Sigmoid colon (tissue), 7 donors: ENCODE measurements around the gene TCF20. TPM values are rescaled to one million over a fixed set of nuclear protein-coding genes. Genes with fewer than 3 reads are reported as not detected.

Experiments
- DNase-seq: peaks from one replicate; pipeline ENCODE4 v3.0.0-alpha.2; 2019
- H3K27ac ChIP-seq, 4 donors: fragments of 200-600 bp; sonication (generic); one replicate each; pipeline ENCODE4 v1.5.1; 2016 to 2019; ENCODE audit warnings: mild to moderate bottlenecking in 1 of 4
- H3K27me3 ChIP-seq, 3 donors: fragments of 200-600 bp; sonication (generic); one replicate each; pipeline ENCODE4 v1.5.1; 2019; ENCODE audit warnings: mild to moderate bottlenecking in 1 of 3
- H3K36me3 ChIP-seq, 4 donors: fragments of 200-600 bp; sonication (generic); one replicate each; pipeline ENCODE4 v1.5.1; 2016 to 2019
- H3K4me1 ChIP-seq, 4 donors: fragments of 200-600 bp; sonication (generic); one replicate each; pipeline ENCODE4 v1.5.1; 2017 to 2019
- H3K4me3 ChIP-seq, 4 donors: fragments of 200-600 bp; sonication (generic); one replicate each; pipeline ENCODE4 v1.5.1; 2017 to 2019; ENCODE audit warnings: mild to moderate bottlenecking in 2 of 4, moderate library complexity in 1 of 4
- H3K9me3 ChIP-seq, 4 donors: fragments of 200-600 bp in 3 of 4; sonication (generic) in 3 of 4; one replicate each; pipeline versions ENCODE4 v1.5.1 to v1.6.1; 2013 to 2019
- CTCF ChIP-seq, 4 experiments: fragments of 450-650 bp in 3 of 4; fragments of 200-600 bp in 1 of 4; IDR thresholded peaks; one replicate each; pipeline ENCODE4 v1.5.1; 2016 to 2019; ENCODE audit warnings: antibody characterized with exemption in 4 of 4, mild to moderate bottlenecking in 3 of 4, moderate library complexity in 2 of 4
- EP300 ChIP-seq, 4 donors: sonication (generic); formaldehyde crosslinking; IDR thresholded peaks; one replicate each; pipeline ENCODE4 v1.6.1; 2017; ENCODE audit warnings: antibody characterized with exemption in 4 of 4
- POLR2A ChIP-seq, 2 donors: fragments of 450-650 bp; IDR thresholded peaks; one replicate each; pipeline ENCODE4 v1.6.1; 2016; ENCODE audit warnings: antibody characterized with exemption in 2 of 2, mild to moderate bottlenecking in 2 of 2, moderate library complexity in 2 of 2
- POLR2AphosphoS5 ChIP-seq, 4 donors: sonication (generic); formaldehyde crosslinking; IDR thresholded peaks; one replicate each; pipeline ENCODE4 v1.6.1; 2017; ENCODE audit warnings: antibody characterized with exemption in 4 of 4
- WGBS, 2 donors: extraction: QIAGEN DNeasy Blood & Tissue Kit; methylation state at CpG; one replicate each; pipeline ENCODE4 v1.1.7; 2013; 5-methylcytosine and 5-hydroxymethylcytosine counted together
- intact Hi-C: fragments of 100-400 bp; cut with DNase I; formaldehyde crosslinking; loops from one replicate; pipeline ENCODE4 v1.15.1; 2023
- polyA plus RNA-seq, 3 donors: library from polyadenylated mRNA; stranded (reverse); fragments of 200-250 nt; gene quantifications; one replicate each; pipeline ENCODE4 v1.2.3, GENCODE V29; 2013
- total RNA-seq, 4 donors: library from RNA; depleted of rRNA; stranded (reverse); fragments of >200 nt; gene quantifications; one replicate each; pipeline ENCODE4 v1.1.0, GENCODE V29; 2016
- donor health status: healthy with polysubstance abuse.
- donor health status: Bipolar disorder and iron deficiency.
- donor health status: healthy.

Gene TCF20
- total and polyA plus RNA-seq, 7 donors = 10.8 to 31.0 (median 22.5) TPM

- Histone ChIP-seq H3K4me1 (peaks cover 0 to 26% (median 18%) of the 10 kb centered on the region in 4 donors), H3K9me3 (no peaks in the 10 kb centered on the region), H3K36me3 (no peaks in the 10 kb centered on the region), H3K4me3 (no peak overlapping the region), H3K27ac (no peak overlapping the region), H3K27me3 (no peaks in the 10 kb centered on the region)
- TF ChIP-seq POLR2A (IDR thresholded peaks at IDR 0.05) (no peak), EP300 (IDR thresholded peaks at IDR 0.05) (no peak), CTCF (IDR thresholded peaks at IDR 0.05) (no peak), POLR2AphosphoS5 (IDR thresholded peaks at IDR 0.05) (no peak)
- WGBS, 2 donors = 88 to 94% methylated on average over 5 of the region's 5 CpGs
- intact Hi-C loops = no loop called here
- peak; percentile 20 for DNase-seq
Measured at GRCh38 chr22:42263944-42264343, 6.5 kb downstream of the TCF20 start.

GRCh38 chr22:42262964-42263363 is 7.5 kb downstream of the TCF20 start:
- H3K36me3 ChIP-seq = no peaks in the 10 kb centered on the region
- H3K4me1 ChIP-seq = peaks cover 0 to 21% (median 16%) of the 10 kb centered on the region in 4 donors
- peak; percentile 15 for DNase-seq
- no peak overlapping the region for H3K4me3 ChIP-seq
- H3K27me3 ChIP-seq = no peaks in the 10 kb centered on the region
- H3K27ac ChIP-seq = no peak overlapping the region
- intact Hi-C loops = no loop called here
- H3K9me3 ChIP-seq = no peaks in the 10 kb centered on the region
- TF ChIP-seq POLR2A (IDR thresholded peaks at IDR 0.05) (no peak), EP300 (IDR thresholded peaks at IDR 0.05) (no peak), POLR2AphosphoS5 (IDR thresholded peaks at IDR 0.05) (no peak), CTCF (IDR thresholded peaks at IDR 0.05) (no peak)
- WGBS, 2 donors = 56 to 58% methylated on average over 4 of the region's 4 CpGs

- peaks cover 0 to 36% (median 29%) of the 10 kb centered on the region in 4 donors for H3K4me1 ChIP-seq
- no peak overlapping the region for H3K27ac ChIP-seq
- 66 to 72% methylated on average over 1 of the region's 1 CpG for WGBS, 2 donors
- intact Hi-C loops = no loop called here
- no peaks in the 10 kb centered on the region for H3K36me3 ChIP-seq
- TF ChIP-seq EP300 (IDR thresholded peaks at IDR 0.05) (no peak), CTCF (IDR thresholded peaks at IDR 0.05) (no peak)
- H3K27me3 ChIP-seq = no peaks in the 10 kb centered on the region
- no peak overlapping the region for H3K4me3 ChIP-seq
- no peaks in the 10 kb centered on the region for H3K9me3 ChIP-seq
- DNase-seq = no peak
Measured at GRCh38 chr22:42261296-42261695, 9.2 kb downstream of the TCF20 start.

- WGBS, 2 donors = 94% methylated on average over 5 of the region's 5 CpGs
- intact Hi-C loops = no loop called here
- H3K4me1 ChIP-seq = peaks cover 0 to 35% (median 26%) of the 10 kb centered on the region in 4 donors
- DNase-seq = peak; percentile 37
- H3K36me3 ChIP-seq = no peaks in the 10 kb centered on the region
- H3K27ac ChIP-seq = no peak overlapping the region
- H3K27me3 ChIP-seq = no peaks in the 10 kb centered on the region
- TF ChIP-seq POLR2A (IDR thresholded peaks at IDR 0.05) (no peak), CTCF (IDR thresholded peaks at IDR 0.05) (no peak), EP300 (IDR thresholded peaks at IDR 0.05) (no peak), POLR2AphosphoS5 (IDR thresholded peaks at IDR 0.05) (no peak)
- H3K9me3 ChIP-seq = no peaks in the 10 kb centered on the region
- no peak overlapping the region for H3K4me3 ChIP-seq
Measured at GRCh38 chr22:42258126-42258525, 12.3 kb downstream of the TCF20 start.

DNA sequence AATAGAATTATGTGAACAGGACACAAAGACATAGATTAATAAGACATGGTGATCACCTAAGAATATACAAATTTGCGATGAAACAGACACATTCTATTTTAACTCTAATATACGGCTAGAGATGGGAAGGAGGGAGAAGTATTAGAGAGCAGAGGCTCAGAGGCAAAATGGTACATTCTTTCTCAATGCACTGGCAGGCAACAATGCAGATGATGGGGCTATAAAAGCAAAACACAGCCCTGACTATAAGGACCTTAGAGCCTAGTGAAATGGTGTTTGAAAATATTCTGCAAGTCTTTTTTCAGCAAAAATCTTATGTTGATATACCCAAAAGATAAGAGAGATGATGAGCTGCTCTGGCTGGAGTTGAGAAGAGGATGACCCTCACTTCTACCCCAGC is 13.1 kb downstream of the TCF20 start:
- no peaks in the 10 kb centered on the region for H3K27me3 ChIP-seq
- no peak for DNase-seq
- no peaks in the 10 kb centered on the region for H3K9me3 ChIP-seq
- no peak overlapping the region for H3K4me3 ChIP-seq
- TF ChIP-seq EP300 (IDR thresholded peaks at IDR 0.05) (no peak), POLR2AphosphoS5 (IDR thresholded peaks at IDR 0.05) (no peak), CTCF (IDR thresholded peaks at IDR 0.05) (no peak), POLR2A (IDR thresholded peaks at IDR 0.05) (no peak)
- H3K27ac ChIP-seq = no peak overlapping the region
- intact Hi-C loops = no loop called here
- H3K36me3 ChIP-seq = no peaks in the 10 kb centered on the region
- H3K4me1 ChIP-seq = peaks cover 0 to 30% (median 21%) of the 10 kb centered on the region in 4 donors
- 87 to 91% methylated on average over 2 of the region's 2 CpGs for WGBS, 2 donors
